ENCODE measurements around the gene ATG9A.

The ATG9A gene

DNA sequence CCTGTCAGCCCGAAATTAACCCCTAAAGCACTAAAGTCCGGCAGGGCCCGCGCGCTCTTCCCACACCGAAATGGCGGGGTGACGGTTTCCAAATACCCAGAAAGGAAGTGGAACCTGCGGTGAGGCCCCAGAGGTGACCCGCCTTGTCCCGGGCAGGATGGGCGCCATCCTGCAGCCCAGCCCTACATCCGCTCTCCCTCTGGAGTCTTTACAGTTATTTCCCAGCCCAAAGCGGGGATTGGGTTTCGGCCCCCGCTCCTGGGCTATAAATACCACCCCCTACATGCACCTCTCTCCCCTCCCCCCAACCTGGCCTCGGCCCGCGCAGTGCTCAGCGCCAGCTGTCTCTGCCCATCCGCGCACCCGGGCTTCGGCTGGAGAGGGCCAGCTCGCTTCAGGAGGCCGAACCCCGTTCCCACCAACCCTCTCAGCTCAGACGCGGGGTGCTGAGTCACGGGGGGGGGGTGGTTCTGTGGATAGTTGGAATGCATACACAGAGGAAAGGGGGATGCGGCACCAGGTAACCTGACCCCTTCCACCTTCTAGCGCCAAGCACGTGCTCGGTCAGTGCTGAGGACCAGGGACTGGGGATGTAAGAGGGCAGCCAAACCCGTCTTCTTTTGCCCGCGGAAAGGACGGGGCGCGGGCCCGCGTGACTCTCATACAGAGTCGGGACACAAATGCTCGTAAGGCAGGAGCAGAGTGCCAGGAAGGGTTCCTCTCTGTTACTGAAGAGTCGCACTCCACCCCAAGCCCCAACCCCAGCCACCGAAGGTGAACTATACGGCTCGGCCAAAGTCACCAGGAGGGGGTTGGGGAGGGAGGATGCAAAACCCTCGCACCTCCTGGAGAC lies 23.7 kb upstream of the ATG9A start, which contains the start of gene TUBA4B:
Gene TUBA4B, plus strand, starts transcription at position 344 of the 853 bp plus-strand sequence. Its CDS starts 165 bp downstream, at position 509.
- DNase-seq = peak; percentile 37

DNA sequence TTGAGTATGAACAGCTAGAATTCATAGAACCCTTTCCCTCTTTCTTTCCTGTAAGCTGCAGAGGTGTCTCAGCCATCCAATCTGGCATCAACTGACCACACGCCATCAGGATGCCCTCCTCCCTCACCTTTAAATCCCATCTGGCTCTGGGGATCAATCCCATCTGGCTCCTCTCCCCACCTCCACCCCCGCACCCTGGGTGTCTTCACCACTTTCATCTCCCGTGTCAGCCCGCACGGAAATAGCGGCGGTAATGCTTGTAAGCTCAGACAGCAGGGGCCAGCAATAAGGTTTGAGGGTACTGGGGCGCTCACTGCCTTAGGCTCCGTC lies 23.1 kb upstream of the ATG9A start:
- no peak for DNase-seq

DNA sequence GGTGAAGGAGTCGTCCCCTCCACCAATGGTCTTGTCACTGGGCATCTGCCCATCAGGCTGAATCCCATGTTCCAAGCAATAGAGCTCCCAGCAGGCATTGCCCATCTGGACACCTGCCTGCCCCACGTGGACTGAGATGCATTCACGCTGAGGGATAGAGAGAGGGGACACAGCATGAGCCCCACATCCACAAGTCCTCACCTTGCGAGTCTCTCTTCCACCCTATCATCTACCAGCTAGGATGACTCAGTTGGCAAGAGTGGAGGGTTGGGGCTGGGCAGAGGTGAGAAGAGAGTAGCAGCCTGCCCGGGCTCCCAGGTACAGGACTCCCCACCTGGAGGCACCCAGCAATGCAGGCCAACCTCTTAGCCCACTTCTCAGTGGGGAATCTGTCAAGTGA lies 22.6 kb upstream of the ATG9A start:
- DNase-seq = no peak

DNA sequence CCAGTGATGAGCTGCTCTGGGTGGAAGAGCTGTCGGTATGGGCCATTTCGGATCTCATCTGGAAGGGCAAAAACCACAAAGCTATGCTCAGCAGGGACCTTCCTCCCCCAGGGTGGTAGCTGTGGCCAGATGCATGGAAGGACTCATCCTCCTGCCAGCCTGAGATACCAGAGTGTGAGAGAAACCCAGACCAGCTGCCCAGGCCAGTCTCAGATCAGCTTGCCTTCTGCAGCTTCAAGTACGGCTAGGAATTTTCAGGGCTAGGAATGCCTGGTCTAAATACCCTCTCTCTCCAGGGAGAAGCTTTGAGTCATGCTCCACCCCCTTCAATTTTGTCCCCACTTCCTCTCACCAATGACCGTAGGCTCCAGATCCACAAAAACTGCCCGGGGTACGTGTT lies 22.2 kb upstream of the ATG9A start:
- DNase-seq = peak; percentile 27

DNA sequence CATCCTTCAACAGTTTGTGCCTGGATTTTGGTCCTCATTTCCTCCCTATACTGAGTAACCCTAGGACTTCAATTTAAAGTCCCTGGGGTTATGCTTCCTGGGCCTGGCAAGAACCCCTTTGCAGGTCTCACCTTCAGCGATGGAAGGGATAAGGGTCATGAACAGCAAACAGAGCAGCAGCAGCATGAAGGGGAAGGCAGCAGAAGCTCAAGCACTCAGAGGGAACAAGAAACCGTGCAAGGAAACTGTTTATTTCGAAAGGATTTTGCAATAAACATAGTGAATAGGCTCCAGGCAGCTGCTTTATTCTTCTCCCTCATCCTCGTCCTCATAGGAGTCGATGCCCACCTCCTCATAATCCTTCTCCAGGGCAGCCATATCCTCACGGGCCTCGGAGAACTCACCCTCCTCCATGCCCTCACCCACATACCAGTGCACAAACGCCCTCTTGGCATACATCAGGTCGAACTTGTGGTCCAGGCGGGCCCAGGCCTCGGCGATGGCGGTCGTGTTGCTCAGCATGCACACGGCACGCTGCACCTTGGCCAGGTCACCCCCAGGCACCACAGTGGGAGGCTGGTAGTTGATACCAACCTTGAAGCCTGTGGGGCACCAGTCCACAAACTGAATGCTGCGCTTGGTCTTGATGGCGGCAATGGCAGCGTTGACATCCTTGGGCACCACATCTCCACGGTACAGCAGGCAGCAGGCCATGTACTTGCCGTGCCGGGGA lies 20.8 kb upstream of the ATG9A start:
- no peak for DNase-seq

DNA sequence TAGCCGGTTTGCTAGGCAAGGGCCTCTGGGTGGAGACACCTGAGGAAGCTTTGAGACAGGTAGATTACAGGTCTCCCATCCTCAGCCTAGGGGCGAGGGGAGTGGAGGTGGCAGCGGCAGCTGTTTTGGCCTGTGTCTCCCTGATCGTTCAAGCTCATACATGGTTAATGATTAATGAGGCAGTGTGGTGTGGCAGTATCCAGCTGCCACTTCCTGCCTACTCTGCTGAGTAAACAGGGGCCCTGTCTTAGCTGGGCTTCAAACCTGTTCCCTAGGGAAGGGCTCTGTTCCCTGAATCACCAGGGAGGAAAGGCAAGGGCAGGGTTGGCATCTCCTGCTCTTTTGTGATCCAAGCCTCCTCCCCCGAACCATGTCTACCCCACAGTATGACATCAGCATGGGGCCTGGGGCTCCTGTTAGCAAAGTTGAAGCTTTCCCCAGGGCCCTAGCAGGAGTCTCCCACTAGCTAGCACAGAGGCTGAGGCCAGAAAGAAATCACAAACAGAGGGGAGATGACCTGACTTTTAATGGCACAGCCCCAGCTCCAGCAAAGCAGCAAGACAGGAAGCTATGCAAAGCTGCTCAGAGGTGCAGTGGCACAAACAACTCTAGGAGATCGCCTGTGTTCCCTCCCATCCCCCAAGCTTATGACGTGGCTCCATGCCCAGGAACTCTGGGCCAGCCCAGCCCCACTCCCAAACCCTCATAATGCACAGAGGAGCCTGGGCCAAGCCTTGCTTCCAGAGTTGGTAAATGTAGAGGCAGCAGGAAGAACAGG lies 20.0 kb upstream of the ATG9A start:
- peak; percentile 83 for DNase-seq

DNA sequence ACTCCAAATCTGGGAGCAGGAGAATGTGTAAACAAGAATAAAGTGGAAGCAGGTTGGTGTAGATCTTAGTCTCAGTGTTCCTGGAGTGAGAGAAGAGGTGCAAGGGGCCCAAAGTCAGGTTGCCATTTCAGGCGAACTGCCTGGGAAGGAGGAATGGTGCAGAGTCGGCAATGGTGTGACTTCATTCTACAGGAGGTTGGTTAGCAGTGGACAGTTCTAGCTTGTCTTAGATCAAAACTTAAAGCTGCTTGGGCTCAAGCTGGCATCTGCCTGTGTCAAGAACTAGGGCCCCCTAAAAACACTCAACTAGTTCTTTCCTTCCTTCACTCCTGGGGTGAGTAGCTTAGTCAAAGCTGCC lies 19.4 kb upstream of the ATG9A start:
- DNase-seq = no peak

DNA sequence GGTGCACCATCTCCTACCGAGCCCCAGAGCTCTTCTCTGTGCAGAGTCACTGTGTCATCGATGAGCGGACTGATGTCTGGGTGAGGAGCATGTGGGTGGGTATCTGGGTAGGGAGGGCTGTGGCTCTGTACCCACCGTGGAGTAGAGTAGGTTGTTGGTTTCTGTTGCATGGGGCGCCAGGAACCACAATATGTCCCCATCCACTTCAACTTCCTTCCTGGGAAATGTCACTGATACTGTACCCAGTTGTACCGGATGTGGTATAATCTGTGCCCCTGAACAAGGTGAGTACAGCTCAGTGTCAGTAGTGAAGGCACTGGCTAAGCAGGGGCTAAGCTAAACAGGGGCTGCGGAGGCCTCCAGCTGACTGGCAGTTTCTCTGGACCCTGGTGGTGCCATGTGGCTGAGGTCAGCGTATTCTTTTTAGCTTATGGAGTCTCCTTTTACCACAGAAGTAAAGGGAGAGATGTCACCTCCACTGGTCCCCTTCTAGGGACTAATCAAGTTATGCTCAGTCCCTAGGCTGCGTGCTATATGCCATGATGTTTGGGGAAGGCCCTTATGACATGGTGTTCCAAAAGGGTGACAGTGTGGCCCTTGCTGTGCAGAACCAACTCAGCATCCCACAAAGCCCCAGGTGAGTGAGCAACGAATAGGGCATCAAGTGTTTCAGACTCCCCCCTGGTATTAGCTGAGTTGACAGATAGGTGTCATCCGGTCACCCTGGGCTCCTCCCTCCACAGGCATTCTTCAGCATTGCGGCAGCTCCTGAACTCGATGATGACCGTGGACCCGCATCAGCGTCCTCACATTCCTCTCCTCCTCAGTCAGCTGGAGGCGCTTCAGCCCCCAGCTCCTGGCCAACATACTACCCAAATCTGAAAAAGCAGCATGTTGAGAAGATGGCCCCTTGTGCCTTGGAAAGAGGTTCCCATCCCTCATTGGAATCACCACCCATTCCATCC lies 18.5 kb upstream of the ATG9A start:
- DNase-seq = no peak

DNA sequence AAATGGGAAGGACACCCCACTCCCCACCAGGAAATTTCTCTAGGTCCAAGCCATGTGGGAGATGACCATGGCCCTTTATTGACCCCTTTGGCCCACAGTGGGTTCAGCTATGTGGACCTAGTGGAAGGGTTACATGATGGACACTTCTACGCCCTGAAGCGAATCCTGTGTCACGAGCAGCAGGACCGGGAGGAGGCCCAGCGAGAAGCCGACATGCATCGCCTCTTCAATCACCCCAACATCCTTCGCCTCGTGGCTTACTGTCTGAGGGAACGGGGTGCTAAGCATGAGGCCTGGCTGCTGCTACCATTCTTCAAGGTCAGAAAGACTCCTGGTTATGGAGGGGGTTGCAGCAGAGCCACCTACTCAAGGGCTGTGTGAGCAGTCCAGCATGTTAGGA lies 17.1 kb upstream of the ATG9A start:
- DNase-seq = no peak

DNA sequence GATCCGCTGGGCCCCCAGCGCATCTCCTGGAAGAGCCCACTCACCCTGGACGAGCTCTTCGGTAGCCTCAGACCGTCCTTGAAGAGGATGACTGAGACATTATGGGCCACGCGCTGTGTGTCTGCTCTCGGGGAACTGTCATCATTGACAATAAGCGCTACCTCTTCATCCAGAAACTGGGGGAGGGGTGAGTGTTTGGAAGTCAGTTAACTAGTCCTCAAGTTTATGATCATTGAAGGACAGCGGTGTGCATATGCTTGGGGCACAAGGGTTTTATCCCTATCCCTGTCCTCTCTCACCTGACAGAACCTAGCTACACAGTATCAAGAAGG lies 16.4 kb upstream of the ATG9A start:
- DNase-seq = no peak

DNA sequence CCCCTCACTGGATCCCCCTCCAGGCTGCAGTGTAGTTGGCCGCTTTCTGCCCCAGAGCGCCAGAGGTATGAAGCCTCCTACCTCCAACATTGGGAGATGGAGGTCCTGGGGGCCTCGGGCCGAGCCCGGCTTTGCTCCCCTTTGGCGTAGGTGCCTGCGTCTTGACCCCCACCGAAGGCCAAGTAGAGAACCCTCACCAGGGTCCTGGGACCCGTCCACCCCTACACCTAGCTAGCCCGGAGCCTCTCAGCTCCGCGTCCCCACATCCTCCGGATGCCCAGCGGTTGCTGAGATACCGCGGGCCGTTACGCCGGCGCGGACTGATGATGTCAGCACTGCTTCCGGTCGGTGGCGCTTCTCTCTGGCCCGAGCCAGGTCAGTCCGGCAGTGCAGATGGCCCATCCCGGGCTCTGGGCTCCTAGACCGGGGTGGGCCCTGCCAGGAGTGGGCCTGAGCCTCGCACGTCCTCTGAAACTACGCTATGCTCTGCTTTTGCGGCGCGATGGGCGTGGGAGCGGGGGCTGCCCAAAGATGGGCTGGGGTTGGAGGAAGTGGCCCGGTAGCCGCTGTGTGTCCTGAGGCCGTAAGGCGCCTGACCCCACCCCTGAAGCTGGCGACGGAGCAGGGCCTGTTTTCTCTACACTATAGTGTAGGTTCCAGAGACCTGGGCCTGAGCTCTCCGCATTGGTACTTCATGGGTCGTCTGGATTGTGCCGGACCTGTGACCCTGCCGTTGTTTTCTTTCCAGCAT lies 15.9 kb upstream of the ATG9A start, which contains the start of the genes GLB1L and STK16:
Gene GLB1L, minus strand, starts transcription at position 297 of the 751 bp plus-strand sequence. CDS start 1,871 bp downstream, outside the sequence.
Gene STK16, plus strand, starts transcription at position 332 of the 751 bp plus-strand sequence. CDS start 521 bp downstream, outside the sequence.
- peak; percentile 89 for DNase-seq

DNA sequence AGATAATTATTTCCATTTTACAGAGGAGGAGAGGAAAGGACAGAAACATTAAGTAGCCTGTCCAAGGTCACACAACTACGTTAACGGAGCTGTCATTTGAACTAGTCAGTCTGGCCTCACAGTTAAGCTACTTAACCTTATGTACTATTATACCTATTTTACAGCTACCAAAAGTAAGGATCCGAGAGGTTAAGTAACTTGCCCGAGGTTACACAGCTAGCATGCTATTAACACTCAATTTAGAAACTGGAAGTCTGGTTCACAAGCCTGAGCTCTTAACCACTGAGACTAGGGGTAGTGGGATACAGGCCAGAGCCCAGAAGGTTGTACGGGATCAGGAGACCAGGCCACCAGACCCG lies 15.3 kb upstream of the ATG9A start:
- DNase-seq = no peak

DNA sequence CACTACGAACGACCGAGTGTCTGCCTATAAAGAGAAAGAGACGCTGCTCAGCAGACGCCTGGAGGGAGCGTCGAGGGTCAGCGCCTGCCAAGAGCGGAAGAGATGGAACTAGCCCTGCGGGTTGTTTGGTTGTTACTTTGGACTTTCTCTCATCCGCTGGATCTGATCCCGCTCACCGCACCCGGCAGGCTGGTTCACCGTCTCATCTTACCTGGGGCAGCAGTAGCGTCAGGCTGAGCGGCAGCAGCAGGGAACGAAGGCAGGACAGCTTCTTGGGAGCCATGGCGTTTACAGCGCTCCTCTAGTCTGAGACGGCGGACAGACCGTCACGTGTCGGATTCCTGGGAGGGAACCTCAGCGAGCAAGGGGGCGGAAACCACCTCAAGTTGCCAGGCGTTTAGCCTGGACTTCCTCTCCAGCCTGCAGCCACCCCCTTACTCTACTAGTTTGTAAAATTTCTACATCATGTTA lies 13.9 kb upstream of the ATG9A start:
- no peak for DNase-seq

DNA sequence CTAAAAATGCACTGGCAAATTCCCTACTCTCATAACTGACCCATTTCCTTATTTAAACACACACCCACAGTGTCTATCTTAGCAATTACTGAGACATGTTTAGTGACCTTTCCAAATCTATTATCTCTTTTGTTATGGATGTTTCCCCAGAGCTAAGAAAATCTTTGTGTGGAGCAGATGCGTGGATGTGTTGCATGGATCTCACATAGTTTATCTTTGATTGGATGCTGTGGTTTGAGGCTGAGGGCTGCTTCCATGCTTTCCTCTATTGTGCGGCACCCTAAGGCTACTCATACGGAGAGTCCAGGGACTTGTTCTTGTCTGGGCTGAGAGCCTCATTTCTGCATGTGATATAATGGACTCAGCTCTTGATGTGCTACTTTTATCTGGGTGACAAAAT lies 4.9 kb upstream of the ATG9A start:
- no peak for DNase-seq

DNA sequence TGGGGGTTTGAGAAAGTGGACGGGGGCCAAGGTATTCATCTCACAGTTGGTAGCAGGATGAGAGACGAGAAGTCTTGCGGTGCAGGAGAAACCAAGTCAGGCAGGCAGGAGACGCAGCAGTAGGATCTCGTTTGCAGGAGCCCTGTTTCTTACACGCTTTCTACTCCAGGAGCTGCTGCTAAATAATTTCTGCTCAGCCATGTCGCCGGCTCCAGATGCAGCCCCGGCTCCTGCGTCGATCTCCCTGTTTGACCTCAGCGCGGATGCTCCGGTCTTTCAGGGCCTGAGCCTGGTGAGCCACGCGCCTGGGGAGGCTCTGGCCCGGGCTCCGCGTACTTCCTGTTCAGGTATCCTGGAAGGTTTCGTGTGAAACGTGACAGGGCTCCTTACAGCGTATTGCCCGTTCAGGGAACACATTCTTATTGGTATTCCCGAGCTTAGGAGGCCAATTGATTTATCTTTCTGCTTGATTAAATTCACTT lies 664 bp upstream of the ATG9A start:
- DNase-seq = peak; percentile 57

DNA sequence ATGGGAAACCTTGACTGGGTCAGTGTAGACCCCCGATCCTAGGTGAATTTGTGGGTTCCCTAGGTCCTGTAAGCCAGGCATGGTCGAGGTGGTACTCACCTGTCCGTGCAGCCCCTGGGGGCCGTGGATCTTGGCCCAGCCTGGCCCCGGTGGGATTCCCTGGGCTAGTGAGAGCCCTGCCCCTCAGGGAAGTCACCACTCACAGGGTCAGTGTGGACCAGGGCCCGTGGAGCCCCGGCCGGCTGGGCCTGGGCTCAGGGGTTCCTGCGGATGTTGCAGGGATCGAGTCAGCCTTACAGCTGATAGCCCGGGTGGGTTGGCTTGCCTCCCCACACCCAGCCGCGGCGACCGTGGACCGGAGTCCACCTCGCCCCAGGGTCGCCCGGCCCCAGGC lies 528 bp downstream of the ATG9A start:
- no peak for DNase-seq

DNA sequence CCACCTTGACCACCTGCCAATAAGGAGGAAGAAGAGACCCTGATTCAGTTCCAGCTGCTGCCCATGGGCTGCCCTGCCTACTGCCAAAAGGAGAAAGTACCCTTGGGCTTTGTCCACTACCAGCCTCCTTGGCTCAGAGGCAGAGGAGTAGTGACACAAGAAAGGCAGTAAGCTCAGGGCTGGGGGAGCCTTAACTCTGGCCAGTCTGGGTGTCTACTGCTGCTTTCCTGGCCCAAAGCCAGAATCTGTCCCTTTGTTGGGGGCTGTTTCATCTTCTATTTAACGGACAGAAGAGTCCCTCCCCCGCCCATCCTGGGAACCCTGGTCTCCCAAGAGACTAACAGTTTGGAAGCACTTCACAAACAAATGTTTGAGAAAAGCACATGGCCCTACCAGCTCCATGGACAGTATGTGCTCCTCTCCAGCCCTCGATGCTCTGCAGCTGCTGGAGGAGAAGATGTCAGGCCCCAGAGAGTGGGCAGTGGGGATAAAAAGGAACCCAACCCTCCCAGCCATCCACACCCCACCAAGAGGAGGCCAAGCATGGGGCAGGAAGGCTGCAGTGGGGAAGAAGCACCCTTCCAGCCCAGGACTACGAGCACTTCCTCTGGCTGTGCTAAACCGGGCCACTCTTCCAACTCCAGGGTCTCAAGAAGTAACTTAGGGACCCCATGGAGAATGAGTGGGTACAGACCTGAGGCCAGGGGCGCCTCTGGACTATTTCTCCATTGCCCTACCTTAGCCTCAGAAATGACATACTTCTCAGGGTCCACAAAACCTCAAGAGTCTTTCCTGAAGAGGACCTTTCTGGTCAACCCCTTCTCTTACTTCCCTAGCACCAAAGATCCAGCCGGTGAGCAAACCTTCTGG lies 1.2 kb downstream of the ATG9A start:
- no peak for DNase-seq

DNA sequence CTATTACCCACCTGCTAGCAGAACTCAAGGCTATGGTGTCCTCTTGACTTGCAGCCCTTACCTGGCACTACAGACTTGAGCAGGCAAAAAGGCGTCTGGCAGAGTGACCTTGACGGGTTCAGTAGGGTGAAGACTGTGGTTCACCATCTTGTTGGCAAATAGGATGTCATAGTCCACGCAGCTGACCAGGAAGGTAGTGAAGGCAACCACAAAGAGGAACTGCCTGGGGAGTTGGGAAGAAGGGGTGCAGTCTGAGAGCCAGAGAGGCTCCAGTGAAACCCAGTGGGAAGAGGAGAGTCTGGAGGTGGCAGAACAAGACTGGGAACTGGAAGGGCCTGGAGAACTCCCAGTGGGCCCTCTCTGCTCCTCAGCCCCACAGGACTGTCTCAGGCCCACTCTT lies 4.1 kb downstream of the ATG9A start:
- DNase-seq = no peak

DNA sequence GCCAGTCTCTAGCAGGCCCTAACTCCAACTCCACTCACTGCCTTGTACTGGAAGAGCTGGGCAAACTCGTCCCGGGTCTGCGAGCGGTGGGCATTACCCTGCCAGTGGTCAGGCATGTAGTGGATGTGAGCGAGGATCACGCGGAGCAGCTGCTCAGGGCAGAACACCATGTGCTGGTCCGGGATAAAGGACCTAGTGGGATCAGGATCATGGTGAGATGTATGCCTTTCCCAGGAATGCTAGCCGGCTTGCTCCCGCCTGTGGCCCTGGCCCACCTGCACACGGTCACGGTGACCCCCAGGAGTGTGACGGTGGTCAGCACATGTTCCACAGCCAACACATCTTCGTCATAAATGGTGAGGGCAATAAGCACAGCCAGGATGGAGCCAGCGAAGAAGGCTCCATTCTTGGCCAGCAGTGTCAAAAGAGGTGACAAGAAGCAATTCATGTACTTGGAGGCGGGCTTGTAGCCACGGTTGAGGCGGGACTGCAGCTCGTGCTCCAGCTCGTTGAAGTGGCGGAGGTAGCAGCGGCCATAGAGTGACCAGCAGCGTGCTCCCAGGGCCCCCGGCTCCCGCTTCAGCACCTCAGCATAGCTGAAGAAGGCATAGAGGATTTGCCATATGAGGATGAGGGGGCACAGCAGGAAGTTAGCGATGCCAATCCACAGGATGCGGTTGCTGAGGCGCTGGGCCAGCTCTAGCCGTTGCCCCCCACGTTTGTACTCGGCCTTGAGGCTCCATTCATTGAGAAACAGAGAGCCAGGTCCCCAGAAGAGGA lies 5.4 kb downstream of the ATG9A start:
- no peak for DNase-seq
